MM.1S (cell line): ENCODE results near the gene TMEM163.

Source experiments
- DNase-seq: peaks from one replicate; pipeline ENCODE4 v3.0.0-alpha.2; 2015
- H2AFZ ChIP-seq: fragments of 300-600 bp; sonication (generic); 2 replicates; pipeline ENCODE4 v1.6.0; 2016; ENCODE audit warnings: antibody characterized with exemption, low read length
- H3F3A ChIP-seq: fragments of 300-600 bp; sonication (generic); 2 replicates; pipeline ENCODE4 v1.6.1; 2016; ENCODE audit warnings: mild to moderate bottlenecking, antibody characterized with exemption, low read length, moderate library complexity, mixed read lengths; ENCODE audit not compliant: insufficient read depth
- H3K27ac ChIP-seq: fragments of 300-600 bp; sonication (generic); 2 replicates; pipeline ENCODE4 v1.5.1; 2016; ENCODE audit warnings: mild to moderate bottlenecking, low read length
- H3K27me3 ChIP-seq: fragments of 300-600 bp; sonication (generic); replicated peaks from 2 replicates; pipeline ENCODE4 v1.6.0; 2016; ENCODE audit warnings: low read length; ENCODE audit not compliant: insufficient read depth
- H3K36me3 ChIP-seq: fragments of 300-600 bp; sonication (generic); replicated peaks from 2 replicates; pipeline ENCODE4 v1.6.1; 2016; ENCODE audit warnings: mild to moderate bottlenecking, low read length, mixed read lengths; ENCODE audit not compliant: insufficient read depth
- H3K4me1 ChIP-seq: fragments of 300-600 bp; sonication (generic); 2 replicates; pipeline ENCODE4 v1.6.1; 2016; ENCODE audit warnings: low read length, mixed read lengths
- H3K4me2 ChIP-seq: fragments of 300-600 bp; sonication (generic); 2 replicates; pipeline ENCODE4 v1.6.0; 2016; ENCODE audit warnings: low read depth, low read length
- H3K4me3 ChIP-seq: fragments of 300-600 bp; sonication (generic); 2 replicates; pipeline ENCODE4 v1.5.1; 2016; ENCODE audit warnings: low read length, mixed read lengths
- H3K79me2 ChIP-seq: fragments of 300-600 bp; sonication (generic); 2 replicates; pipeline ENCODE4 v1.6.1; 2016; ENCODE audit warnings: mixed run types, low read length, mixed read lengths
- H3K9ac ChIP-seq: fragments of 300-600 bp; sonication (generic); 2 replicates; pipeline ENCODE4 v1.6.1; 2016; ENCODE audit warnings: low read length, mixed read lengths
- H3K9me2 ChIP-seq: fragments of 300-600 bp; sonication (generic); replicated peaks from 2 replicates; pipeline ENCODE4 v1.6.1; 2016; ENCODE audit warnings: mild to moderate bottlenecking, low read length, mixed read lengths; ENCODE audit not compliant: insufficient read depth
- H3K9me3 ChIP-seq: fragments of 300-600 bp; sonication (generic); replicated peaks from 2 replicates; pipeline ENCODE4 v1.6.1; 2016; ENCODE audit warnings: mild to moderate bottlenecking, low read length, mixed read lengths; ENCODE audit not compliant: insufficient read depth
- H4K20me1 ChIP-seq: fragments of 300-600 bp; sonication (generic); 2 replicates; pipeline ENCODE4 v1.6.1; 2016; ENCODE audit warnings: mild to moderate bottlenecking, low read length, moderate library complexity, mixed read lengths; ENCODE audit not compliant: insufficient read depth
- CTCF ChIP-seq: fragments of 300-600 bp; sonication (generic); IDR thresholded peaks from 2 replicates; pipeline ENCODE4 v1.5.1; 2016; ENCODE audit warnings: antibody characterized with exemption, low read length, mixed read lengths
- EZH2 ChIP-seq: fragments of 300-600 bp; sonication (generic); optimal IDR thresholded peaks from 2 replicates; pipeline ENCODE3; 2017; ENCODE audit warnings: low read depth, mild to moderate bottlenecking, antibody characterized with exemption, low read length, mixed read lengths
- EZH2phosphoT487 ChIP-seq: fragments of 300-600 bp; sonication (generic); IDR thresholded peaks from 2 replicates; pipeline ENCODE4 v1.6.1; 2018; ENCODE audit warnings: antibody characterized with exemption, low read length

TMEM163 gene

GRCh38 chr2:134667541-134667940, 51.3 kb downstream of the TMEM163 start:
- Histone ChIP-seq H3F3A (no peaks in the 10 kb centered on the region), H2AFZ (no peak overlapping the region), H4K20me1 (no peaks in the 10 kb centered on the region), H3K27me3 (no peaks in the 10 kb centered on the region), H3K4me1 (no peaks in the 10 kb centered on the region), H3K9me2 (no peaks in the 10 kb centered on the region), H3K9me3 (no peaks in the 10 kb centered on the region), H3K27ac (no peak overlapping the region), H3K4me3 (no peak overlapping the region), H3K79me2 (no peaks in the 10 kb centered on the region), H3K36me3 (no peaks in the 10 kb centered on the region), H3K4me2 (no peak overlapping the region), H3K9ac (no peak overlapping the region)
- TF ChIP-seq EZH2phosphoT487 (no peak), EZH2 (no peak), CTCF (no peak)
- no peak for DNase-seq

GRCh38 chr2:134667081-134667480, 51.7 kb downstream of the TMEM163 start:
- H3K27me3 ChIP-seq, result no peaks in the 10 kb centered on the region
- no peaks in the 10 kb centered on the region for H3K9me2 ChIP-seq
- H3K4me1 ChIP-seq, result no peaks in the 10 kb centered on the region
- H3K4me3 ChIP-seq, result no peak overlapping the region
- TF ChIP-seq EZH2, result no peak
- TF ChIP-seq EZH2phosphoT487, result no peak
- TF ChIP-seq CTCF, result no peak
- no peak overlapping the region for H3K9ac ChIP-seq
- H3K9me3 ChIP-seq, result no peaks in the 10 kb centered on the region
- DNase-seq, result no peak
- H3K79me2 ChIP-seq, result no peaks in the 10 kb centered on the region
- no peak overlapping the region for H3K4me2 ChIP-seq
- no peak overlapping the region for H2AFZ ChIP-seq
- H3K27ac ChIP-seq, result no peak overlapping the region
- H3K36me3 ChIP-seq, result no peaks in the 10 kb centered on the region
- no peaks in the 10 kb centered on the region for H4K20me1 ChIP-seq
- H3F3A ChIP-seq, result no peaks in the 10 kb centered on the region

GRCh38 chr2:134665727-134666506, 52.9 kb downstream of the TMEM163 start:
- no peaks in the 10 kb centered on the region for H3K79me2 ChIP-seq
- no peaks in the 10 kb centered on the region for H4K20me1 ChIP-seq
- no peak overlapping the region for H3K4me3 ChIP-seq
- no peak overlapping the region for H3K9ac ChIP-seq
- H2AFZ ChIP-seq, result no peak overlapping the region
- no peaks in the 10 kb centered on the region for H3F3A ChIP-seq
- H3K9me2 ChIP-seq, result no peaks in the 10 kb centered on the region
- H3K27ac ChIP-seq, result no peak overlapping the region
- TF ChIP-seq EZH2 (no peak), EZH2phosphoT487 (no peak), CTCF (no peak)
- H3K4me1 ChIP-seq, result no peaks in the 10 kb centered on the region
- no peaks in the 10 kb centered on the region for H3K27me3 ChIP-seq
- no peak for DNase-seq
- no peaks in the 10 kb centered on the region for H3K9me3 ChIP-seq
- H3K4me2 ChIP-seq, result no peak overlapping the region
- H3K36me3 ChIP-seq, result no peaks in the 10 kb centered on the region
